Measurements from ENCODE around the gene LRRC25.

- TF ChIP-seq EZH2 (IDR thresholded peaks at IDR 0.05; ENCODE audit: low read depth) (no peak), CTCF (conservative IDR thresholded peaks at IDR 0.05) (no peak)
These were observed 19.4 kb upstream of the LRRC25 start for GRCh38 chr19:18416778-18417249.
